ENCODE measurements around the gene GFRA4.

Gene GFRA4

GRCh38 chr20:3655131-3655405 lies 8.1 kb downstream of the GFRA4 start:
- DNase-seq (ENCODE audit: low read depth in 3 of 3, low spot score in 1 of 3), result no peak

GRCh38 chr20:3654326-3655130 lies 8.7 kb downstream of the GFRA4 start:
- DNase-seq (ENCODE audit: low read depth in 3 of 3, low spot score in 1 of 3), result no peak

GRCh38 chr20:3653921-3654320 lies 9.3 kb downstream of the GFRA4 start:
- no peak for DNase-seq (ENCODE audit: low read depth in 3 of 3, low spot score in 1 of 3)

- no peak for DNase-seq (ENCODE audit: low read depth in 3 of 3, low spot score in 1 of 3)
Measured at GRCh38 chr20:3652676-3653596, 10.3 kb downstream of the GFRA4 start.

GRCh38 chr20:3652221-3652620 lies 11.0 kb downstream of the GFRA4 start:
- no peak for DNase-seq (ENCODE audit: low read depth in 3 of 3, low spot score in 1 of 3)

- no peak for DNase-seq (ENCODE audit: low read depth in 3 of 3, low spot score in 1 of 3)
Measured at GRCh38 chr20:3651204-3651962, 11.8 kb downstream of the GFRA4 start.

GRCh38 chr20:3648951-3649350 lies 14.2 kb downstream of the GFRA4 start:
- no peak for DNase-seq (ENCODE audit: low read depth in 3 of 3, low spot score in 1 of 3)

- DNase-seq (ENCODE audit: low read depth in 3 of 3, low spot score in 1 of 3), result no peak
Measured at GRCh38 chr20:3647473-3647872, 15.7 kb downstream of the GFRA4 start.

GRCh38 chr20:3646651-3647050 lies 16.5 kb downstream of the GFRA4 start:
- DNase-seq (ENCODE audit: low read depth in 3 of 3, low spot score in 1 of 3), result no peak

GRCh38 chr20:3646067-3646440 lies 17.1 kb downstream of the GFRA4 start:
- DNase-seq (ENCODE audit: low read depth in 3 of 3, low spot score in 1 of 3), result no peak

- DNase-seq (ENCODE audit: low read depth in 3 of 3, low spot score in 1 of 3), result no peak
Measured at GRCh38 chr20:3645309-3646066, 17.7 kb downstream of the GFRA4 start.

GRCh38 chr20:3640259-3640658 lies 22.9 kb downstream of the GFRA4 start:
- DNase-seq (ENCODE audit: low read depth in 3 of 3, low spot score in 1 of 3), result no peak

GRCh38 chr20:3635346-3635745 lies 27.9 kb downstream of the GFRA4 start:
- no peak for DNase-seq (ENCODE audit: low read depth in 3 of 3, low spot score in 1 of 3)

GRCh38 chr20:3633913-3634478 lies 29.2 kb downstream of the GFRA4 start:
- DNase-seq (ENCODE audit: low read depth in 3 of 3, low spot score in 1 of 3), result no peak

- DNase-seq (ENCODE audit: low read depth in 3 of 3, low spot score in 1 of 3), result no peak
Measured at GRCh38 chr20:3632311-3633004, 30.7 kb downstream of the GFRA4 start.

GRCh38 chr20:3631534-3631933 lies 31.7 kb downstream of the GFRA4 start:
- no peak for DNase-seq (ENCODE audit: low read depth in 3 of 3, low spot score in 1 of 3)

- no peak for DNase-seq (ENCODE audit: low read depth in 3 of 3, low spot score in 1 of 3)
Measured at GRCh38 chr20:3630429-3630828, 32.8 kb downstream of the GFRA4 start.

- DNase-seq (ENCODE audit: low read depth in 3 of 3, low spot score in 1 of 3), result no peak
Measured at GRCh38 chr20:3629893-3630292, 33.3 kb downstream of the GFRA4 start.

GRCh38 chr20:3628502-3629314 lies 34.5 kb downstream of the GFRA4 start:
- no peak for DNase-seq (ENCODE audit: low read depth in 3 of 3, low spot score in 1 of 3)

Data from stimulated activated CD4-positive, alpha-beta T cell treated with anti-CD3 and anti-CD28 coated beads, TNF-alpha, amount 100 ng/mL, for 1 hour (primary cell).